Fibroblast of the conjunctiva (primary cell): ENCODE measurements around the gene AKT3.

Source experiments
- DNase-seq: peaks from one replicate; pipeline ENCODE4 v3.0.0-alpha.2; 2010; ENCODE audit warnings: low read depth

Gene AKT3

GRCh38 chr1:243731301-243731891, 118.6 kb downstream of the AKT3 start:
- no peak for DNase-seq

GRCh38 chr1:243730487-243731150, 119.4 kb downstream of the AKT3 start:
- no peak for DNase-seq

- DNase-seq = no peak
Measured at GRCh38 chr1:243729956-243730355, 120.1 kb downstream of the AKT3 start.

GRCh38 chr1:243727503-243728203, 122.4 kb downstream of the AKT3 start:
- DNase-seq = no peak

GRCh38 chr1:243726806-243727502, 123.1 kb downstream of the AKT3 start:
- DNase-seq = no peak

- DNase-seq = no peak
Measured at GRCh38 chr1:243725846-243726245, 124.2 kb downstream of the AKT3 start.

GRCh38 chr1:243725075-243725474, 125.0 kb downstream of the AKT3 start:
- no peak for DNase-seq

- DNase-seq = no peak
Measured at GRCh38 chr1:243723458-243724043, 126.5 kb downstream of the AKT3 start.

- DNase-seq = no peak
Measured at GRCh38 chr1:243723050-243723449, 127.0 kb downstream of the AKT3 start.

GRCh38 chr1:243719476-243719875, 130.6 kb downstream of the AKT3 start:
- no peak for DNase-seq

- DNase-seq = no peak
Measured at GRCh38 chr1:243718893-243719292, 131.2 kb downstream of the AKT3 start.

- DNase-seq = no peak
Measured at GRCh38 chr1:243718022-243718421, 132.0 kb downstream of the AKT3 start.

- no peak for DNase-seq
Measured at GRCh38 chr1:243716906-243717305, 133.1 kb downstream of the AKT3 start.

GRCh38 chr1:243715285-243715684, 134.8 kb downstream of the AKT3 start:
- no peak for DNase-seq

- DNase-seq = no peak
Measured at GRCh38 chr1:243713470-243714186, 136.4 kb downstream of the AKT3 start.

GRCh38 chr1:243712941-243713340, 137.1 kb downstream of the AKT3 start:
- DNase-seq = no peak

- no peak for DNase-seq
Measured at GRCh38 chr1:243712242-243712641, 137.8 kb downstream of the AKT3 start.

GRCh38 chr1:243710467-243710866, 139.6 kb downstream of the AKT3 start:
- no peak for DNase-seq

GRCh38 chr1:243708210-243708609, 141.8 kb downstream of the AKT3 start:
- no peak for DNase-seq

- DNase-seq = no peak
Measured at GRCh38 chr1:243706563-243706962, 143.5 kb downstream of the AKT3 start.

- DNase-seq = no peak
Measured at GRCh38 chr1:243705585-243705984, 144.5 kb downstream of the AKT3 start.

- no peak for DNase-seq
Measured at GRCh38 chr1:243701872-243702271, 148.2 kb downstream of the AKT3 start.
